Left ventricle myocardium inferior (tissue), 1 donor: ENCODE measurements around the gene CRHR1. TPM values are rescaled to one million over a fixed set of nuclear protein-coding genes. Genes with fewer than 3 reads are reported as not detected.

ENCODE experiments used
- DNase-seq: peaks from one replicate; pipeline ENCODE4 v3.0.0-alpha.2; 2020
- H3K27ac ChIP-seq: fragments of 200-600 bp; replicated peaks from 2 replicates; pipeline ENCODE4 v1.8.0; 2021
- H3K27me3 ChIP-seq: fragments of 200-600 bp; 2 replicates; pipeline ENCODE4 v1.8.0; 2021; ENCODE audit warnings: low read depth
- H3K36me3 ChIP-seq: fragments of 200-600 bp; 2 replicates; pipeline ENCODE4 v1.8.0; 2021
- H3K4me1 ChIP-seq: fragments of 200-600 bp; 2 replicates; pipeline ENCODE4 v1.8.0; 2021
- H3K4me3 ChIP-seq: fragments of 200-600 bp; 2 replicates; pipeline ENCODE4 v1.8.0; 2021; ENCODE audit warnings: mild to moderate bottlenecking, moderate library complexity
- H3K9me3 ChIP-seq: fragments of 200-600 bp; replicated peaks from 2 replicates; pipeline ENCODE4 v1.8.0; 2021
- CTCF ChIP-seq: fragments of 200-600 bp; IDR thresholded peaks from 2 replicates; pipeline ENCODE4 v1.8.0; 2021; ENCODE audit warnings: antibody characterized with exemption, mild to moderate bottlenecking, borderline replicate concordance
- intact Hi-C: fragments of 100-400 bp; cut with micrococcal nuclease; formaldehyde crosslinking; loops from one replicate; pipeline ENCODE4 v1.11.0; 2022
- total RNA-seq: library from RNA; stranded (reverse); fragmentation: NEBNext Ultra II Directional; extraction: Animal tissue kit (Norgen Biotek cat#: 25700); gene quantifications from one replicate; pipeline ENCODE4 v1.2.1, GENCODE V29; 2021
- donor health status: DM: no; HTN: yes; CAD: no; lungs with severe emphysema.

The CRHR1 gene
- total RNA-seq, 1 donor from 2014 or later = not detected

- Histone ChIP-seq H3K27me3 (peaks cover 65% of the 10 kb centered on the region), H3K4me1 (no peaks in the 10 kb centered on the region), H3K4me3 (no peak overlapping the region), H3K9me3 (no peaks in the 10 kb centered on the region), H3K36me3 (no peaks in the 10 kb centered on the region), H3K27ac (no peak overlapping the region)
- intact Hi-C loops = no loop called here
- no peak for DNase-seq
- TF ChIP-seq CTCF = no peak
Measured at GRCh38 chr17:45871718-45872117, 87.6 kb downstream of the CRHR1 start.

GRCh38 chr17:45873728-45874127, 89.6 kb downstream of the CRHR1 start:
- H3K4me1 ChIP-seq = no peaks in the 10 kb centered on the region
- H3K27ac ChIP-seq = no peak overlapping the region
- intact Hi-C loops = no loop called here
- peaks cover 72% of the 10 kb centered on the region for H3K27me3 ChIP-seq
- no peak for TF ChIP-seq CTCF
- H3K36me3 ChIP-seq = no peaks in the 10 kb centered on the region
- H3K9me3 ChIP-seq = no peaks in the 10 kb centered on the region
- no peak overlapping the region for H3K4me3 ChIP-seq
- no peak for DNase-seq

- DNase-seq = no peak
- intact Hi-C loops = no loop called here
- no peak for TF ChIP-seq CTCF
- Histone ChIP-seq H3K4me1 (no peaks in the 10 kb centered on the region), H3K27me3 (peaks cover 75% of the 10 kb centered on the region), H3K36me3 (no peaks in the 10 kb centered on the region), H3K9me3 (no peaks in the 10 kb centered on the region), H3K4me3 (no peak overlapping the region), H3K27ac (no peak overlapping the region)
Measured at GRCh38 chr17:45874151-45874550, 90.0 kb downstream of the CRHR1 start.

- Histone ChIP-seq H3K4me3 (no peak overlapping the region), H3K27me3 (peaks cover 88% of the 10 kb centered on the region), H3K4me1 (no peaks in the 10 kb centered on the region), H3K27ac (no peak overlapping the region), H3K36me3 (no peaks in the 10 kb centered on the region), H3K9me3 (no peaks in the 10 kb centered on the region)
- no peak for DNase-seq
- intact Hi-C loops = no loop called here
- no peak for TF ChIP-seq CTCF
Measured at GRCh38 chr17:45876539-45876938, 92.4 kb downstream of the CRHR1 start.

GRCh38 chr17:45877467-45877866, 93.3 kb downstream of the CRHR1 start:
- H3K27me3 ChIP-seq = peaks cover 85% of the 10 kb centered on the region
- H3K36me3 ChIP-seq = no peaks in the 10 kb centered on the region
- no peak for DNase-seq
- no peaks in the 10 kb centered on the region for H3K4me1 ChIP-seq
- no peak for TF ChIP-seq CTCF
- H3K27ac ChIP-seq = no peak overlapping the region
- H3K4me3 ChIP-seq = no peak overlapping the region
- intact Hi-C loops = no loop called here
- no peaks in the 10 kb centered on the region for H3K9me3 ChIP-seq

GRCh38 chr17:45883063-45883462, 98.9 kb downstream of the CRHR1 start:
- no peak for TF ChIP-seq CTCF
- H3K4me3 ChIP-seq = no peak overlapping the region
- H3K27ac ChIP-seq = no peak overlapping the region
- peaks cover 6% of the 10 kb centered on the region for H3K9me3 ChIP-seq
- no peaks in the 10 kb centered on the region for H3K36me3 ChIP-seq
- DNase-seq = no peak
- intact Hi-C loops = loop anchor here (10.0 kb wide), 1 partner anchor 58 kb away; no protein-coding TSS in a partner anchor
- H3K27me3 ChIP-seq = peaks cover 35% of the 10 kb centered on the region
- no peaks in the 10 kb centered on the region for H3K4me1 ChIP-seq
